Measurements from ENCODE around the gene EML1. TPM values are rescaled to one million over a fixed set of nuclear protein-coding genes. Genes with fewer than 3 reads are reported as not detected.

Gene EML1
- total and polyA plus RNA-seq, 10 donors: 1.8 to 15.5 (median 6.0) TPM

GRCh38 chr14:99930420-99931274 lies 137.4 kb downstream of the EML1 start:
- H3K36me3 ChIP-seq: no peaks in the 10 kb centered on the region
- TF ChIP-seq POLR2A (IDR thresholded peaks at IDR 0.05) (no peak), CTCF (IDR thresholded peaks at IDR 0.05 in 8 of 11, conservative IDR thresholded peaks at IDR 0.05 in 3 of 11) (no peak), POLR2AphosphoS5 (IDR thresholded peaks at IDR 0.05) (no peak)
- no peak overlapping the region for H3K27ac ChIP-seq
- DNase-seq: no peak
- no peaks in the 10 kb centered on the region for H3K4me1 ChIP-seq
- intact Hi-C loops (cut with DNase I; ENCODE audit: low total_unique reads): no loop called here
- peaks cover 0 to 8% (median 0%) of the 10 kb centered on the region in 7 donors for H3K27me3 ChIP-seq (replicated peaks in 1 of 7)
- peaks cover 0 to 8% (median 0%) of the 10 kb centered on the region in 8 donors for H3K9me3 ChIP-seq
- H3K4me3 ChIP-seq: no peak overlapping the region
- WGBS, 5 donors: 63 to 75% (median 70%) methylated on average over 6 of the region's 6 CpGs

GRCh38 chr14:99931308-99931707 lies 138.1 kb downstream of the EML1 start:
- no peak overlapping the region for H3K27ac ChIP-seq
- H3K9me3 ChIP-seq: peaks cover 0 to 8% (median 0%) of the 10 kb centered on the region in 8 donors
- TF ChIP-seq CTCF (IDR thresholded peaks at IDR 0.05 in 8 of 11, conservative IDR thresholded peaks at IDR 0.05 in 3 of 11) (no peak), POLR2A (IDR thresholded peaks at IDR 0.05) (no peak)
- DNase-seq: no peak
- H3K4me3 ChIP-seq: no peak overlapping the region
- H3K27me3 ChIP-seq (replicated peaks in 1 of 7): peaks cover 0 to 10% (median 0%) of the 10 kb centered on the region in 7 donors
- H3K4me1 ChIP-seq: no peaks in the 10 kb centered on the region
- intact Hi-C loops (cut with DNase I; ENCODE audit: low total_unique reads): no loop called here
- WGBS, 5 donors: 85 to 90% (median 89%) methylated on average over 4 of the region's 4 CpGs
- H3K36me3 ChIP-seq: peaks cover 0 to 1% (median 0%) of the 10 kb centered on the region in 6 donors

- Histone ChIP-seq H3K4me1 (no peaks in the 10 kb centered on the region), H3K4me3 (no peak overlapping the region), H3K9me3 (no peaks in the 10 kb centered on the region), H3K27me3 (replicated peaks in 1 of 7) (peaks cover 0 to 16% (median 0%) of the 10 kb centered on the region in 7 donors), H3K36me3 (peaks cover 0 to 37% (median 0%) of the 10 kb centered on the region in 6 donors), H3K27ac (no peak overlapping the region)
- TF ChIP-seq POLR2AphosphoS5 (IDR thresholded peaks at IDR 0.05) (no peak), POLR2A (IDR thresholded peaks at IDR 0.05) (no peak), CTCF (IDR thresholded peaks at IDR 0.05 in 8 of 11, conservative IDR thresholded peaks at IDR 0.05 in 3 of 11) (no peak)
- WGBS, 5 donors: 92 to 95% (median 94%) methylated on average over 16 of the region's 16 CpGs
- DNase-seq: no peak
- intact Hi-C loops (cut with DNase I; ENCODE audit: low total_unique reads): no loop called here
Measured at GRCh38 chr14:99936056-99936455, 142.8 kb downstream of the EML1 start.

- Histone ChIP-seq H3K9me3 (no peaks in the 10 kb centered on the region), H3K4me1 (no peaks in the 10 kb centered on the region), H3K4me3 (no peak overlapping the region), H3K36me3 (peaks cover 0 to 37% (median 0%) of the 10 kb centered on the region in 6 donors), H3K27ac (no peak overlapping the region), H3K27me3 (replicated peaks in 1 of 7) (peaks cover 0 to 16% (median 0%) of the 10 kb centered on the region in 7 donors)
- WGBS, 5 donors: 81 to 90% (median 87%) methylated on average over 22 to 29 of the region's 29 CpGs
- intact Hi-C loops (cut with DNase I; ENCODE audit: low total_unique reads): no loop called here
- TF ChIP-seq POLR2A (IDR thresholded peaks at IDR 0.05) (no peak), CTCF (IDR thresholded peaks at IDR 0.05 in 8 of 11, conservative IDR thresholded peaks at IDR 0.05 in 3 of 11) (no peak)
- no peak for DNase-seq
Measured at GRCh38 chr14:99936738-99937474, 143.7 kb downstream of the EML1 start.

Data from spleen (tissue), 11 donors.